Measurements from ENCODE around the gene GGT6.
"Not testable (repeated sequence)": the region's sequence is repeated elsewhere in the genome, so short reads cannot be mapped to it uniquely, and the experiment has no call there.

The GGT6 gene

GRCh38 chr17:4590981-4591453 lies 30.6 kb upstream of the GGT6 start:
- DNase-seq, result no peak

GRCh38 chr17:4590042-4590441 lies 29.7 kb upstream of the GGT6 start:
- not testable (repeated sequence) for DNase-seq

- DNase-seq, result no peak
Observed at GRCh38 chr17:4588898-4589625, 28.7 kb upstream of the GGT6 start.

DNA sequence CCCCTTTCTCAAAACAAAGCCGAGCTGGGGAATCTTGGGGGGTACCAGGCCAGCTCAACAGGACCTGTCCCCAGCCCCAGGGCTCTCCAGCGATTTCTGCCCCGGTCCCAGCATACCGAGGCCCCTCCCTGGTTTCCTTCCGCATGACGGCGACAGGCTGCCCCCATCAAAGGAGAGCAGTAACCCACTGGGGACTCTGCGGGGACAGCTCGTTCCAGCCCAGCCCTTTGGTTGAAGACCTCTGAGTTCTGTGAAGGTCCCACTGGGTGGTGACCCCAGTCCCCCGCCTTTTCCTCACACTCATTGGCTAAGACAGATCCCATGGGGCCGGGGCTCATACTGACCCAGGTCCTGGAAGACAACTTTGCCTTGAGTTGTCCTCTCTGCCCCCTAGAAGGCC lies 28.0 kb upstream of the GGT6 start:
- no peak for DNase-seq

- DNase-seq, result no peak
Observed at GRCh38 chr17:4587803-4588202, 27.4 kb upstream of the GGT6 start.

- no peak for DNase-seq
Observed at GRCh38 chr17:4587195-4587594, 26.8 kb upstream of the GGT6 start.

DNA sequence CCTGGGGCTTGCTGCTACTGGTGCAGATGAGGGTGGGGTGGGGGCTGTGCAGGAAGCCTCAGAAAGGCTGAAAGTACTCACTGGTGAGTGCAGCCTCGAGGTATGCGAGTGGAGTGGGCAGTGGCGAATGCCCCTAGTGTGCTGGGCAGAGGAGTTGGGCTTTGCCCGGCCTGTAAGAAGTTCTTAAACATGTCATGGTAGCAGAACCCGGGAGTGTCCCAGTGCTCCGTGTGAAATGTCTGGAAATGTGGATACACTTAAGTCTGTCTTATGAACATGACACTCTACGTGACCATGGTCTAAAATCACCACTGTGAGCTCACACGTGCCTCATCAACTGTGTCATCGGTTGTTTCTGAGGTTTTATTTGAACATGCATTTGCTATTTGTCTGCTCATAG lies 25.7 kb upstream of the GGT6 start:
- no peak for DNase-seq

- no peak for DNase-seq
Observed at GRCh38 chr17:4585638-4585994, 25.2 kb upstream of the GGT6 start.

GRCh38 chr17:4584917-4585637 lies 24.7 kb upstream of the GGT6 start:
- no peak for DNase-seq

DNA sequence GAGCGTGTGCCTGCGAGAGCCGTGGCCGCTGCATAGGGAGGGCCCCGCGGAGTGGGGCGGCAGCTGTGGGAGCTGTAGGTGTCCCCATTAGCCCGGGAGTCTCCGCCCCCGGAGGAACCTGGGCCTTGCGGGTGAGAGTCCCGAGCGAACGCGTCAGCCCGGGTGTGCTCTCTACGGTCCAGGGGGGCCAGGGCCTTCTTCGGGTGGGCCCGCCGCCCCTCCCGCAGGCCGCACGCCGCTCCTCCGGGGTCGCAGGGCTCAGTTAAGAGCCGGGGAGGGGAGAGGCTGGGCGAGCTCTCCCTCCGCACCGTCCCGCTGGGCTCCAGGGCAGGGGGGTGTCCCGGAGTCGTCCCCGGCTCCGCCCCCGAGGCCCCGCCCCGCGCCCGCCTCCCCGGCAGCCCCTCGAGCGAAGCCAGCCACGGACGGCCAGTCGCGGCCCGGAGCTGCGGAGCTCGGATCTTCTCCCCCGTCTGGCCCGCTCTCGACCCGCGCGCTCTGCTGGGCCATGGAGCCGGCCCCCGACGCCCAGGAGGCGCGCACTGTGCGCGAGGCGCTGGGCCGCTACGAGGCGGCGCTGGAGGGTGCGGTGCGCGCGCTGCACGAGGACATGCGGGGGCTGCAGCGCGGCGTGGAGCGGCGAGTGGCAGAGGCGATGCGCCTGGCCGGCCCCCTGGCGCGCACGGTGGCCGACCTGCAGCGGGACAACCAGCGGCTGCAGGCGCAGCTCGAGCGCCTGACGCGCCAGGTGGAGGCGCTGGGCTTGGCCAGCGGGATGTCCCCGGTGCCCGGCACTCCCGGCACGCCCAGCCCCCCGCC lies 23.9 kb upstream of the GGT6 start, which contains the start of gene SMTNL2:
Gene SMTNL2 (plus strand): TSS at position 429 of the 816 bp plus-strand sequence. CDS start 77 bp downstream, at position 506.
- DNase-seq, result peak; percentile 12

DNA sequence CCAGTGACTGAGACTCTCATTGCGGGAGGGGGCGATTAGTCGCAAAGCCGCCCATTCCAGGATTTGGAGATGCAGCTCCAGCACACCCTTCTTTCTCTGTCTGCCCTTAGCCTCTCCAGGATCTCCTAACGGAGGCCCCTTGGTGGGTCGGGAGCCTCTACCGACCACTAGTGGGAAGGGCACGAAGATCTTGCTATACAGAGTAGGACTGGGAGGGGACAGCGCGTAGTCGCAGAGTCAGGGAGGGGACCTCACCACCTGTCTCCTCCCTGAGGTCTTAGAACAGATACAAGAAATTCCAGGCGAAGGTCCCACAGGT lies 23.4 kb upstream of the GGT6 start:
- DNase-seq, result no peak

GRCh38 chr17:4583206-4583605 lies 22.8 kb upstream of the GGT6 start:
- DNase-seq, result no peak

DNA sequence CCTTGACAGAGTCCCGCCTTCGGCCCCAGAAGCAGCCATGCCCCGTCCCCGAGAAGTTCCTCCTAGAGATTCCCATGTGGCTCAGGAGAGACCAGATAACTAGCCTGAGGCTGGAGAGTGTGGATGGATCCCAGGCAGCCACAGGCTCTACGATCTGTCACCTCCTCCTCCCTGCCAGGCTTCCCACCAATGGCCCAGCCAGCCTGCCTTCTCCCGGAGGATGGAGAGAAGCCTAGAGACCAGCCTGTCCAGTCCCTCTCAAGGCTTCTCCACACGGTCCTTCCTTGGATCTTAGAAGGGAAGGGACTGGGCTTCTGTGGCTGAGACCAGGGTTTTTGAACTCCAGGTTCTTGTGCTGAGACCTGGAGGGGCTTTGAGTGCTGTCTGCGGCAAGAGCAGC lies 22.3 kb upstream of the GGT6 start:
- no peak for DNase-seq

DNA sequence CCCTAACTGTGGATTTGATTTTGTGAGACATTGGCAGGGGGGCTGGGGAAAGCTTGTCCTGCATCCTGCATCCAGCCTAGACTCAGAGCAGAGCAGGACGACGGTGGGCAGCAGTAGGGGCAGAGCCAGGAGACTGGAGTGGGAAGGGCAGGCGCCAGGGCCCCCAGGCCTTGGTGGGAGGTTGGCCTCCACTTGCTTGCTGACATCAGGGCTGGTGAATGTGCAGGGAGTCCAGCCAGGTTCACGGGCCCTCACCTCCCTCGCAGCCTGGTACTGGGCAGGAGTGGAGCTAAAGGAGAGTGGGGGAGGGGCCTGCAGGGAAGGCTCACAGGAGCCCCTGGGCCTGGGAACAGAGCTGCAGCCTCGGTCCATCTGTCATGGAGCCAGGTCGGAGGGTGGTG lies 21.7 kb upstream of the GGT6 start:
- no peak for DNase-seq

DNA sequence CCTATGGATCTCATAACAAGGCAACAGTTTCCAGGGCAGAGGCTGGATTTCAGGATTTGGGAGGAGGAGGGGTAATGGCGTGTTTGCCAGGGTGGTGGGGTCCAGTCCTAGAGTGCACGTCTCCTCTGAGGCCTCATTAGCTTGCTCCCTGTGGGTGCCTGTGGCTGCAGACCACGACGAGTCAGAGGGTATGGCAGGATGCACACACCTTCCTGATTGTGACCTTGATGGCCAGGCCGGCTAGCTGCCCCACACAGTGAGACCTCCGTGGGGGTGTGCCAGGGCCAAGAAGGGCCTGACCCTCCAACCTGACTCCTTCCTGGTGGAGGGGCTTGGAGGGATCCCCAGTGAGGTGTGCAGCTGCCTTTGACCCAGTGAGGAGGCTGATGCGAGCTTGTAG lies 19.9 kb upstream of the GGT6 start:
- no peak for DNase-seq

- DNase-seq, result no peak
Observed at GRCh38 chr17:4579678-4580077, 19.3 kb upstream of the GGT6 start.

DNA sequence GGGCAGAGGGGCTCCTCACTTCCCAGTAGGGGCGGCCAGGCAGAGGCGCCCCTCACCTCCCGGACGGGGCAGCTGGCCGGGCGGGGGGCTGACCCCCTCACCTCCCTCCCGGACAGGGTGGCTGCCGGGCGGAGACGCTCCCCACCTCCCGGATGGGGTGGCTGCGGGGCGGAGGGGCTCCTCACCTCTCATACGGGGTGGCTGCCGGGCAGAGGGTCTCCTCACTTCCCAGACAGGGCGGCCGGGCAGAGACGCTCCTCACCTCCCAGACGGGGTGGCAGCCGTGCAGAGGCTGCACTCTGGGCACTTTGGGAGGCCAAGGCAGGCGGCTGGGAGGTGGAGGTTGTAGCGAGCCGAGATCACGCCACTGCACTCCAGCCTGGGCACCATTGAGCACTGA lies 18.0 kb upstream of the GGT6 start:
- not testable (repeated sequence) for DNase-seq

GRCh38 chr17:4577386-4577993 lies 17.1 kb upstream of the GGT6 start:
- DNase-seq, result no peak

GRCh38 chr17:4576729-4577322 lies 16.4 kb upstream of the GGT6 start:
- DNase-seq, result no peak

DNA sequence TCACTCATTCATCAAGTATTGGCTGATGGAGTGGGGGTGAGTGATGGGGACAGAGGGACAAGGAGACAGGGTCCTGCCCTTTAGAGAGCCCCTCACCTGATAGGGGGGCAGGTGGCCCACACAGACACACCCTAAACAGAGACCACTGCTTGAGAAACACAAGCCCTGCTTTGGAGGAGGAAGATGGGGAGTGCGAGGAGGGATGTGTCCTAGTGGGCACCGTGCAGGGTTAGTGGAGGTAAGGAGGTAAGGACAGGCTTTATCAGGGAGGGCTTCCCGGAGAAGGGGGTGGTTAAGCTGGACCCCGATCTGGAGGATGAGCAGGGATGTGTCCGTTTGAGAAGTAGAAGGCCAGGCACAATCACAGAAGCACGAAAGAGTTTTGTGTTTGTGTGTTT lies 15.8 kb upstream of the GGT6 start:
- no peak for DNase-seq

DNA sequence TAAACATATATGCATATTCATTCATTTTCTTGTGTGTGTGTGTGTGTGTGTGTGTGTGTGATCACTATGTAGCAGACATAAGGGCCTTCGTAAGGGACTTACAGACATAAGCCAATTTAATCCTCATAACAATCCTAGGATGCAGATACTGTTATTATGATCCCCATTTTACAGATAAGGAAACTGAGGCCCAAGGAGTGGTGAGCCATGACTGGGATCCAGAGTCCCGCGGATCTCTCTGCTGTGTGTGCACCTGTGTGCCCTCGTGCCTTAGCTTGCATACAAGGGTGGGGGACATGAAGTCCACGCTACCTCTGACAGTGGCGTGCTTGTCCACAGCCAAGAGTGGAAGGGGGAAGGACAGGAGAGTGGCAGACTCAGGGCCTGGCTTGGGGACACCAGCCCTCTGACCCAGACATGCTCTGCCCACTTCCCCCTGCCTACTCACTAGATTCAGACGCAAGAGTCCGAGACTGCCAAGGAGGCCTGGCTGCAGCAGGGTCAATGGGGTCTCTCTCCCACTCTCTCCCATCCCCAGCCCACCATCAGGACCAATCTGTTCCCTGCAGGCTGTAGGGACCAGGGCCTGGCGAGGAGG lies 14.2 kb upstream of the GGT6 start:
- no peak for DNase-seq

GRCh38 chr17:4573669-4574068 lies 13.3 kb upstream of the GGT6 start:
- peak; percentile 41 for DNase-seq

- no peak for DNase-seq
Observed at GRCh38 chr17:4573115-4573514, 12.7 kb upstream of the GGT6 start.
